Tibial nerve (tissue), 4 donors: ENCODE data around the gene GCN1.

Experiments
- CTCF ChIP-seq, 5 experiments: fragments of 200-600 bp in 3 of 5; fragments of 450-650 bp in 2 of 5; sonication (generic) in 3 of 5; IDR thresholded peaks; one replicate each; pipeline ENCODE4 v1.5.1; 2016 to 2019; ENCODE audit warnings: antibody characterized with exemption in 5 of 5, mild to moderate bottlenecking in 3 of 5, moderate library complexity in 2 of 5
- EP300 ChIP-seq, 2 donors: sonication (generic); formaldehyde crosslinking; IDR thresholded peaks; one replicate each; pipeline ENCODE4 v1.6.1; 2017; ENCODE audit warnings: antibody characterized with exemption in 2 of 2, mild to moderate bottlenecking in 1 of 2
- POLR2A ChIP-seq, 2 donors: fragments of 450-650 bp; IDR thresholded peaks; one replicate each; pipeline ENCODE4 v1.6.1; 2017; ENCODE audit warnings: antibody characterized with exemption in 2 of 2, mild to moderate bottlenecking in 2 of 2, moderate library complexity in 2 of 2

GRCh38 chr12:120121766-120122293 lies 72.7 kb downstream of the GCN1 start:
- TF ChIP-seq POLR2A (IDR thresholded peaks at IDR 0.05) = no peak
- TF ChIP-seq CTCF (IDR thresholded peaks at IDR 0.05) = no peak
- TF ChIP-seq EP300 (IDR thresholded peaks at IDR 0.05) = no peak
